Kidney epithelial cell (primary cell): ENCODE results near the gene VPS13C. TPM values are rescaled to one million over a fixed set of nuclear protein-coding genes. Genes with fewer than 3 reads are reported as not detected.

Experiments
- DNase-seq: peaks from one replicate; pipeline ENCODE4 v3.0.0-alpha.2; 2010; ENCODE audit warnings: low read depth
- H3K27me3 ChIP-seq: 2 replicates; pipeline ENCODE4 v1.6.0; 2011; ENCODE audit warnings: low read length; ENCODE audit not compliant: control insufficient read depth, insufficient read depth
- H3K36me3 ChIP-seq: 2 replicates; pipeline ENCODE4 v1.5.1; 2011; ENCODE audit warnings: low read length; ENCODE audit not compliant: control insufficient read depth, insufficient read depth
- H3K4me3 ChIP-seq: 2 replicates; pipeline ENCODE4 v1.5.1; 2011; ENCODE audit warnings: low read depth, mild to moderate bottlenecking, control low read depth, low read length
- CTCF ChIP-seq: IDR thresholded peaks from 2 replicates; pipeline ENCODE4 v1.5.1; 2011; ENCODE audit warnings: mild to moderate bottlenecking, moderate library complexity, low read length, control low read depth, inconsistent platforms; ENCODE audit not compliant: insufficient read depth, poor library complexity, severe bottlenecking
- total RNA-seq: library from RNA; depleted of rRNA; stranded (reverse); fragments of >200 nt; gene quantifications from 2 replicates; pipeline ENCODE4 v1.2.3, GENCODE V29; 2015

VPS13C gene
- total RNA-seq, 1 donor from 2014 or later = 48.3 TPM

- no peak for TF ChIP-seq CTCF
These were observed 24.9 kb downstream of the VPS13C start for GRCh38 chr15:62035256-62035924.

GRCh38 chr15:62027916-62028315 lies 32.3 kb downstream of the VPS13C start:
- DNase-seq = no peak
- Histone ChIP-seq H3K36me3 (no peaks in the 10 kb centered on the region), H3K4me3 (no peak overlapping the region), H3K27me3 (no peaks in the 10 kb centered on the region)
- TF ChIP-seq CTCF = no peak

More at GRCh38 chr15:62035256-62035924, 24.9 kb downstream of the VPS13C start:
- Histone ChIP-seq H3K4me3 (no peak overlapping the region), H3K27me3 (no peaks in the 10 kb centered on the region), H3K36me3 (no peaks in the 10 kb centered on the region)
- no peak for DNase-seq

- Histone ChIP-seq H3K4me3 (no peak overlapping the region), H3K36me3 (no peaks in the 10 kb centered on the region), H3K27me3 (no peaks in the 10 kb centered on the region)
- TF ChIP-seq CTCF = no peak
- DNase-seq = no peak
These were observed 33.0 kb downstream of the VPS13C start for GRCh38 chr15:62027263-62027565.

GRCh38 chr15:62026487-62027262 lies 33.6 kb downstream of the VPS13C start:
- no peak for TF ChIP-seq CTCF
- Histone ChIP-seq H3K27me3 (no peaks in the 10 kb centered on the region), H3K4me3 (no peak overlapping the region), H3K36me3 (no peaks in the 10 kb centered on the region)
- no peak for DNase-seq

- no peak for DNase-seq
- H3K36me3 ChIP-seq = no peaks in the 10 kb centered on the region
- peak; percentile 41 for TF ChIP-seq CTCF
- no peak overlapping the region for H3K4me3 ChIP-seq
- H3K27me3 ChIP-seq = no peaks in the 10 kb centered on the region
These were observed 38.2 kb downstream of the VPS13C start for GRCh38 chr15:62021991-62022600.
